Stimulated activated CD8-positive, alpha-beta memory T cell treated with anti-CD3 and anti-CD28 coated beads, Interleukin-15, amount 100 ng/mL, for 4 hours (primary cell): ENCODE data around the gene NUP160.
A peak's percentile ranks its signal among the peaks of the same experiment; 100 is the strongest.
"Not testable (repeated sequence)": the region's sequence is repeated elsewhere in the genome, so short reads cannot be mapped to it uniquely, and the experiment has no call there.

Source experiments
- DNase-seq, 2 donors: peaks; one replicate each; pipeline ENCODE4 v3.0.0-alpha.2; 2020; ENCODE audit warnings: low read depth in 2 of 2

NUP160 gene

DNA sequence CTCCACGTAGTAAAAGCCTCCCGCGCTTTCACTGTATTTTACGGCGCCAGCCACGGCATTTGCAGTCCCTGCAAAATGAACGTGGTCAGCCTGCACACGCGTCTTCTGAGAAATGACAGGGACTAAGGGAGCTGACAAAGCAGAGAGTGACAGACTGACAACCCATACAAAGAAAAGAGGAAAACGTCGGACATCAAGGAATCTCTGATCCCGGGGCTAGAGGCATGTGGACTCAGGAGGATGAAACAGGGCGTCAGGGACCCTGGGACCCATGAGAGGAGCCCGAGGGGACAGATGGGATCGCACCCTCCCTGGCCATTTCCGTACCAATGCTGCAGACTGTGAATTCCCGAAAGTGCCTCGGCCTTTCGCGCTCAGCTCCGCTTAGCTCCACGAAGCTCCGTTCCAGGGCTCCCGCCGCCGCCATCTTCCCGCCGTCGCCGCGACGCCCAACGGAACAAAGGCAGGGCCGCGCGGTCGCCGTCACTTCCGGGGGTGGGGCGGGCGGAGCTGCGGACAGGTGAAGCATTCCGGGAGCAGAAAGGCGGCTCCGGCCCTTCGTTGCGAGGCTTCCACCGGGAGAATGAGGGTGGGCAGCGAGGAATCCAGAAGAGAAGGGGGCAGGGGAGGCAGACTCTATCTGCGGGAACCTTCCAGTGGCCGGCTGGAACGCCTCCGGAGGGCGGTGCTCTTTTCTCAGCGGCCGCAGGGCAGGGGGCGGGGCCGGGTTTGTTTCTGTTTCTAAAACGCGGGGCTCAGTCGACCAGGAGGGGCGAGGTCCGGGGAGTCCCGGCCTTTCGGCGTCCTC lies at the start of gene NUP160:
NUP160 (minus strand) TSS at position 459 of the 808 bp plus-strand sequence; CDS start at position 427, 32 bp downstream.
- peak; percentile 73 to 76 for DNase-seq

DNA sequence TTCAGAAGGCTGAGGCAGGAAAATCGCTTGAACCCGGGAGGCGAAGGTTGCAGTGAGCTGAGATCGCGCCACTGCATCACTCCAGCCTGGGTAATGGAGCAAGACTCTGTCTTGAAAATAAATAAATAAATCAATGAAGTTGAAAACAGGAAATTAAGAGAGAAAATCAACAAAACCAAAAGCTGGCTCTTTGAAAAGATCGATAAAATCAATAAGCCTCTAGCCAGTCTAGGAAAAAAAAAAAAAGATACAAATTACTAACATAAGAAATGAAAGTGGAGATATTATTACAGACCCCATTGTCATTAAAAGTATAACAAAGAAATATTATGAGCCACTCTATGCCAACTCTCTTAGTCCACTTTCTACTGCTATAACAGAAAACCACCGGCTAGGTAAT lies 48.0 kb upstream of the NUP160 start:
- DNase-seq, result no peak

- DNase-seq, result no peak
These were observed 46.9 kb upstream of the NUP160 start for GRCh38 chr11:47895035-47895434.

DNA sequence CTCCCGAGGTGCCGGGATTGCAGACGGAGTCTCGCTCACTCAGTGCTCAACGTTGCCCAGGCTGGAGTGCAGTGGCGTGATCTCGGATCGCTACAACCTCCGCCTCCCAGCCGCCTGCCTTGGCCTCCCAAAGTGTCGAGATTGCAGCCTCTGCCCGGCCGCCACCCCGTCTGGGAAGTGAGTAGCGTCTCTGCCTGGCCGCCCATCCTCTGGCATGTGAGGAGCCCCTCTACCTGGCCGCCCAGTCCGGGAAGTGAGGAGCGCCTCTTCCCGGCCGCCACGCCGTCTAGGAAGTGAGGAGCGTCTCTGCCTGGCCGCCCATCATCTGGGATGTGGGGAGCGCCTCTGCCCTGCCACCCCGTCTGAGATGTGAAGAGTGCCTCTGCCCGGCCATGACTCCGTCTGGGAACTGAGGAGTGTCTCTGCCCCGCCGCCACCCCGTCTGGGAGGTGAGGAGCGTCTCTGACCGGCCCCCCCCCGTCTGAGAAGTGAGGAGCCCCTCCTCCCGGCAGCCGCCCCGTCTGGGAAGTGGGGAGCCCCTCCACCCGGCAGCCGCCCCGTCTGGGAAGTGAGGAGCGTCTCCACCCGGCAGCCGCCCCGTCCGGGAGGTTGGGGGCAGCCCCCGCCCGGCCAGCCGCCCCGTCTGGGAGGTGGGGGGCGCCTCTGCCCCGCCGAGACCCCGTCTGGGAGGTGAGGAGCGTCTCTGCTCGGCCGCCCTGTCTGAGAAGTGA lies 44.6 kb upstream of the NUP160 start:
- DNase-seq, result not testable (repeated sequence)

DNA sequence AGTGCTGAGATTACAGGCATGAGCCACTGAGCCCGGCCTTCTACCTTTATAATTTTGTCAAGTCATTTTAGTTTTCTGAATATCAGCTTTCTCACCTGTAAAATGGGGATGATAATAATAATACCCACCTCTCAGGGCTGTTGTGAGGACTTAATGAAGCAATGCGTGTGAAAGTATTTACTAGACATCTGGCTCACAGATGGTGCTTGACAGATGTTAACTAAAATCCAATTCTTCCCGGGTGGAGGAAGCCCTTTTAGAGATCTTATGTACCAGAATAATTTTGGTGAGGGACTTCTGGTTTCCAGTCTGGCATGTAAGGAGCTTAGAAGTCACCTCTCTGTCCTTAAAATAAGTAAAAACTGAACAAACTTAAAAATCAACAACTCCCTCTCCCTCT lies 43.7 kb upstream of the NUP160 start:
- DNase-seq, result no peak

DNA sequence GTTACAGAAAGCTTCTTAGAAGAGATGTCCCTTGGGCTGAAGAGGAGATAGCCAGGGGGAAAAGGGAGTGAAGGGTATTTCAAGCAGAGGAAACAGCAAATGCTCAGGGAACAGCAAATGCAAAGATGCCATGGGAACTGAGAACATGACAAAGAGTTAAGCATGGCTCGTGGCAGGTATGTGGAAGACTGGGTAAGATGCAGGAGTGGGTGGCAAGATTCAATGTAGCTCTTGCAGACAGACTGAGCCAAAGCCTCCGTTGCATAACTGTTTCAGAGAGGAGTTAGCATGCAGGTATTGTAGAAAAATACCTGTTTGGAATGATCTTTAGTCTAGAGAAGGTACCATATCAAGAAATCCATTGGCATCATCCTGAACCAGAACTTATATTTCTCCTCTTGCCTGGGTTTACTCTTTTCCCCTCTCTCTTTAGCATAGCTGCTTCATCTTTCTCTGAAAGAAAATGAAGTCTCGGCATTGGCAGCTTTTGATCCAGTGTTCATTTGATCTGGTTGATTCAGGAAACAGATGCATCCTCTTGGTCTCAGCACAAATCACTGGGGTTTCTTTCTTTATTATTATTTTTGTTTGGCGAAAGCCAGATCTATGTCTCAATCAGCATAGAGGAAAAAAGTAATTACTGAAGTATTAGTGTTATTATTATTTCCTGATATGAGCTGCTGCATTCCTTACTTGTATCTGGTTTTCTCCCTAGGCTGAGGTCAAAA lies 41.7 kb upstream of the NUP160 start:
- no peak for DNase-seq

- DNase-seq, result no peak
These were observed 39.9 kb upstream of the NUP160 start for GRCh38 chr11:47887910-47888569.

- DNase-seq, result no peak
These were observed 37.9 kb upstream of the NUP160 start for GRCh38 chr11:47886096-47886495.

- not testable (repeated sequence) for DNase-seq
These were observed 34.3 kb upstream of the NUP160 start for GRCh38 chr11:47882437-47882836.

DNA sequence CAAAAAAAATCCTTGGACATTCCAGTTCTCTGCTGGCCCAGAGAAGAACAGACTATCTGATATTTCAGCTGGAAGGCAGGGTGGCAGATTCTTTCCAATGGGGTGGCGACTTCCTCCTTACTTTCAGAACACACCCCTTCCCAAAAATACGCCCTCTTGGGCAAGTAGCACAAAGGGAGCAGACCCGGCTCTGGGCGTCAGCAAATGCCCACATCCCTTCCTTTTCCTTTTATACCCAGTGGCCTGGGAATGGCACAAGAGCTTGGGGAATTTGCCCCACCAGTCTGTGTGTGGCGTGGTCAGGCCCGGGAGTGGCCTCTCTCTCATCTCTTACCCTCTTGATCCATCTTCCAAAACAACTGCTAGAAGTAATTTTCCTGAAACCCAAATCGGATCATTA lies 33.0 kb upstream of the NUP160 start:
- DNase-seq, result no peak

DNA sequence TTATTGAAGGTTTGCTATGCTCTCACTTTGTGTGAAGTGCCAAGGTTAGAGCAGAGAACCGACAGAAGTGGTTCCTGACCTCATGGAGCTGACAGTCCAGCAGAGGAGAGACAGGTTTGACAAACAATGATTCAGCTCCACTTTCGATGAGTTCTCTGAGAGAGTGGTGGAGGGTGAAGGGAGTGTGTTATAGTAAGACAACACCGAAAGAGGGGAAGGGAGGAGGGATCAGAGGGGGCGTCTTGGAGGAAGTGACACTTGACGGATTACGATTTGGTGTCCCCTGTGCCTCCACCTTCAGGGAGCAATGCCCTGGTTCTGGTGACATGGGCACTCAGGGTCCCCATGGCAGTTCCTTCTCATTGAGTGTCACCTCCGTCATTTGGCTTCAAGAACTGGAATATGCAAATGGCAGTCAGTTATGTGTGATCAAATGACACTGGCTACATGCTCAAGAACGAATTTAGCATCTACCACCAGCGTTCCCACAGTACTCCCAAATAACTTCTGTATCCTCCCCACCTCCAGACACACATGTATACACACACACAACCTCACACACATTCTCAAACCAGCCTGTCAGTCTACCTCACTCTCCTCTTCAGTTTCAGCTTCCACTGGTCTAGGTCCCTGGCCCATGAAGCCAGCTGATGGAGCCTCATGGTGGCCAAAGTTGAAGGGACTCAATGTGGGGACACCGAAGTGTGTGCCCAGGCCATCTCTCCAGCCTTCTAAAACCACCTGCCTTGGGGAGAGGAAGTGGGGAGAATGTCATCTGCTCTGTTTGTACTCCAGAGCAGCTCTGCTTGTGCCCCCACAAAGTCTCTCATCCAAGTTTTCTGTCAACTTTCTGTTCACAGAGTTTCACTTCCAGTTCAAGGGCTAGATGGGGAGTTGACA lies 31.4 kb upstream of the NUP160 start:
- no peak for DNase-seq

DNA sequence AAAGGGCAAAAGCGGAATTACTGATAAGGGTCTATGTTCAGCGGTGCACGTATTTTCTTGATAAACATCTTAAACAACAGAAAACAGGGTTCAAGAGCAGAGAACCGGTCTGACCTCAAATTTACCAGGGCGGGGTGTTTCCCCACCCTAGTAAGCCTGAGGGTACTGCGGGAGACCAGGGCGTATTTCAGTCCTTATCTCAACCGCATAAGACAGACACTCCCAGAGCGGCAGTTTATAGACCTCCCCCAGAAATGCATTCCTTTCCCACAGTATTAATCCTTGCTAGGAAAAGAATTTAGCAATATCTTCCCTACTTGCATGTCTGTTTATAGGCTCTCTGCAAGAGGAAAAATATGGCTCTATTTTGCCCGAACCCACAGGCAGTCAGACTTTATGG lies 27.7 kb upstream of the NUP160 start:
- not testable (repeated sequence) for DNase-seq

DNA sequence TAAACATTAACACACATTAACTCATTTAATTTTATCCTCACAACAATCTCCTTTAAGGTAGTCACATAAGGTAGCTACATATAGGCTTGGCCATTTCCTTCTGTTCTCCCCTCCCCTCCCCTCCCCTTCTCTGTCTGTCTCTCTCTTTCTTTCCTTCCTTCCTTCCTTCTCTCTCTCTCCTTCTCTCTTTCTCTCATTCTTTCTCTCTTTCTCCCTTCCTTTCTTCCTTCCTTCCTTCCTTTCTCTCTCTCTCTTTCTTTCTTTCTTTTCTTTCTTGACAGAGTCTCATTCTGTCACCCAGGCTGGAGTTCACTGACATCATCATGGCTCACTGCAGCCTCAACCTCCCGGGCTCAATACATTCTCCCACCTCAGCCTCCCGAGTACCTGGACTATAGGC lies 22.3 kb upstream of the NUP160 start:
- no peak for DNase-seq

GRCh38 chr11:47869544-47870393 lies 21.6 kb upstream of the NUP160 start:
- DNase-seq, result no peak

DNA sequence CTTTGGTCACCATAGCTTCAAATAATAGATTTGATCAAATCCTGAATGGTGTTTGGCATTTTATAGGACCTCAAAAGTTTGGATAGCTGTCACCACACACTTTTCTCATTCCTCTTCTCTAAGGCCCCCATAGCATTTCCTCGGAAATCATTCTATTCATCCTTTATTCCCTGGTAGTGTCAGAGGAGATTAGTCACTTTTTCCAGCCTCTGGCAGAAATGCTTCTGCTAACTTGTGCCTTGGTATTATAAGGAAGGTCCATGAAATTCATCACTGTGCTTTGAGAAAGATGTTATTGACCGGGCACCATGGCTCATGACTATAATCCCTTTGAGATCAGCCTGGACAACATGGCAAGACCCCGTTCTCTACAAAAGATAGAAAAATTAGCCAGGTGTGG lies 19.7 kb upstream of the NUP160 start:
- DNase-seq, result no peak

GRCh38 chr11:47866892-47867291 lies 18.7 kb upstream of the NUP160 start:
- DNase-seq, result not testable (repeated sequence)

DNA sequence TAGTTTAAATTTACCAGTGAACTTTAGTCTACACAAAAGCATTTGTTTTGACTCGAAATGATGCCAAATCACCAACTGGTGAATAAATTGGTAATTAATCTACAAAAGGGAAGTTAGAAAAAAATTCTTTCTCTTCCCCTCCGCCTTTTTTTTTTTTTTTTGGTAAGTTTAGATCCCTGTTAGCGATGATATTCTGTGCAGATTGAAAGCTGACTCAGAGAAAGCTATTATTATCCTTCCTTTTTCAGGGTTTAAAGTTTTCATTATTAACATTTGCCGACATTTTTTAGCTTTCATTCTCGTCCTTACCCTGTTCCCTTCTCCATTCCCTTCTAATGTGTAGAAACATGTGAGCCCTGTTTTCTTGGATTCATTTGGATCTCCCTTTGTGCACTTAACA lies 16.8 kb upstream of the NUP160 start:
- no peak for DNase-seq

- DNase-seq, result no peak
These were observed 15.8 kb upstream of the NUP160 start for GRCh38 chr11:47863898-47864430.

DNA sequence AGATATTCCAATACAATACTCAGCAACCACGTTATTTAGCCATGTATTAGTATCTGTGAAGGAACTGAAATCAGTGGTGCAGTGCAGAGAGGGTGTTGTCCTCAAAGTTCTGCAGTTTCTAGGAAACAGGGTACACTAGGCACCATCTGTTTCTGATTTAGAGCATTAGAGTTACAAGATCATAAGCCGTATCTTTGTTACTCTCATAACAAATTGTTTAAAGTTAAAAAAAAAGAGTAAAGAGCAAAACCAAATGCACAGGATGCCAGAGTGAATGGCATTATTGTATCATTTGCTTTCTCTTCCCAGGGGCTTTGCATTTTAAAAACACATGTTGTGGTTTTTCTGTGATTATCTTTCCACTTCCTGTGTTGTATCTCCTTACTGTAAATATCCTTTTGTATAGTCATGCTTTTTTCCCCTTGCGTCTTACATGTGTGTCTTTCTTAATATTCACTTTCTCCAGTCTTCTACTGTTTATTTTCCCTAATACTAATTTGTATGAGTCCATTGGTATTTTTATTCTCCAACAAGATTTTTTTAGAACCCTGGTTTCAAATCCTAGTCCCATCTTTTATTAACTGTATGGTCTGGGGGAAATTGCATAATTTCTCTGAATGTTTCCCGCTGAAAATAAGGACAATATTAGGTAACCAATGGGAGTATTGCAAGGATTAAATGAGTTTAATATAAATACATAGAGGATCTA lies 15.2 kb upstream of the NUP160 start:
- DNase-seq, result no peak
